ENCODE results near the gene TDRD12. TPM values are rescaled to one million over a fixed set of nuclear protein-coding genes. Genes with fewer than 3 reads are reported as not detected.
A peak's percentile ranks its signal among the peaks of the same experiment; 100 is the strongest.

Gene TDRD12
- total RNA-seq, 1 donor from 2014 or later: 0.07 TPM

- Histone ChIP-seq H3K4me3 (no peak overlapping the region), H3K4me1 (no peaks in the 10 kb centered on the region), H3K79me2 (ENCODE audit: low read depth) (no peaks in the 10 kb centered on the region), H3K36me3 (no peaks in the 10 kb centered on the region), H4K20me1 (ENCODE audit: low read depth) (no peaks in the 10 kb centered on the region), H3K9ac (no peak overlapping the region), H3K27me3 (no peaks in the 10 kb centered on the region), H3F3A (ENCODE audit: low read depth) (no peaks in the 10 kb centered on the region), H3K9me3 (ENCODE audit: low read depth) (no peaks in the 10 kb centered on the region), H3K27ac (no peak overlapping the region), H2AFZ (replicated peaks) (peak overlapping the region; percentile 63), H3K4me2 (no peak overlapping the region)
- no peaks in the 10 kb centered on the region for H3K9me3 Mint-ChIP-seq
- no peaks in the 10 kb centered on the region for H3K36me3 Mint-ChIP-seq
- no peaks in the 10 kb centered on the region for H3K27me3 Mint-ChIP-seq (ENCODE audit: insufficient read depth, low read depth)
- H3K4me3 Mint-ChIP-seq: no peak overlapping the region
- DNase-seq (ENCODE audit: low spot score): no peak
- TF ChIP-seq EZH2phosphoT487 (IDR thresholded peaks at IDR 0.05): no peak
- TF ChIP-seq CTCF (IDR thresholded peaks at IDR 0.05): no peak
- TF ChIP-seq EZH2 (IDR thresholded peaks at IDR 0.05): no peak
- H3K27ac Mint-ChIP-seq: no peak overlapping the region
- H3K4me1 Mint-ChIP-seq: peaks cover 4% of the 10 kb centered on the region
Observed at GRCh38 chr19:32802840-32803239, 83.3 kb downstream of the TDRD12 start.

- no peak overlapping the region for H3K4me3 ChIP-seq
- Mint-ChIP-seq H3K4me1 (peaks cover 2% of the 10 kb centered on the region), H3K27me3 (ENCODE audit: insufficient read depth, low read depth) (peaks cover 3% of the 10 kb centered on the region), H3K27ac (no peak overlapping the region), H3K36me3 (no peaks in the 10 kb centered on the region), H3K9me3 (no peaks in the 10 kb centered on the region), H3K4me3 (no peak overlapping the region)
- no peaks in the 10 kb centered on the region for H4K20me1 ChIP-seq (ENCODE audit: low read depth)
- H3K4me1 ChIP-seq: no peaks in the 10 kb centered on the region
- no peaks in the 10 kb centered on the region for H3K79me2 ChIP-seq (ENCODE audit: low read depth)
- no peak overlapping the region for H3K9ac ChIP-seq
- H3F3A ChIP-seq (ENCODE audit: low read depth): no peaks in the 10 kb centered on the region
- H2AFZ ChIP-seq (replicated peaks): no peak overlapping the region
- H3K27me3 ChIP-seq: no peaks in the 10 kb centered on the region
- no peak overlapping the region for H3K4me2 ChIP-seq
- no peak overlapping the region for H3K27ac ChIP-seq
- DNase-seq (ENCODE audit: low spot score): no peak
- no peaks in the 10 kb centered on the region for H3K9me3 ChIP-seq (ENCODE audit: low read depth)
- TF ChIP-seq CTCF (IDR thresholded peaks at IDR 0.05): no peak
- no peak for TF ChIP-seq EZH2phosphoT487 (IDR thresholded peaks at IDR 0.05)
- no peak for TF ChIP-seq EZH2 (IDR thresholded peaks at IDR 0.05)
- H3K36me3 ChIP-seq: no peaks in the 10 kb centered on the region
Observed at GRCh38 chr19:32808236-32808635, 88.7 kb downstream of the TDRD12 start.

GRCh38 chr19:32809254-32809653 lies 89.7 kb downstream of the TDRD12 start:
- H3K36me3 ChIP-seq: no peaks in the 10 kb centered on the region
- H2AFZ ChIP-seq (replicated peaks): peak overlapping the region; percentile 26
- Mint-ChIP-seq H3K36me3 (no peaks in the 10 kb centered on the region), H3K27me3 (ENCODE audit: insufficient read depth, low read depth) (peaks cover 3% of the 10 kb centered on the region), H3K4me3 (no peak overlapping the region), H3K4me1 (peaks cover 5% of the 10 kb centered on the region), H3K27ac (no peak overlapping the region), H3K9me3 (no peaks in the 10 kb centered on the region)
- H3F3A ChIP-seq (ENCODE audit: low read depth): no peaks in the 10 kb centered on the region
- H3K9ac ChIP-seq: no peak overlapping the region
- H3K9me3 ChIP-seq (ENCODE audit: low read depth): no peaks in the 10 kb centered on the region
- no peak overlapping the region for H3K27ac ChIP-seq
- TF ChIP-seq CTCF (IDR thresholded peaks at IDR 0.05) (no peak), EZH2 (IDR thresholded peaks at IDR 0.05) (no peak), EZH2phosphoT487 (IDR thresholded peaks at IDR 0.05) (no peak)
- H3K4me1 ChIP-seq: no peaks in the 10 kb centered on the region
- H3K79me2 ChIP-seq (ENCODE audit: low read depth): no peaks in the 10 kb centered on the region
- no peaks in the 10 kb centered on the region for H4K20me1 ChIP-seq (ENCODE audit: low read depth)
- H3K4me3 ChIP-seq: no peak overlapping the region
- no peak for DNase-seq (ENCODE audit: low spot score)
- H3K4me2 ChIP-seq: no peak overlapping the region
- no peaks in the 10 kb centered on the region for H3K27me3 ChIP-seq
